Stomach (tissue), 9 donors: ENCODE data around the gene GPC6. TPM values are rescaled to one million over a fixed set of nuclear protein-coding genes. Genes with fewer than 3 reads are reported as not detected.

Experiments
- DNase-seq, 2 donors: peaks; one replicate each; pipeline versions ENCODE4 v3.0.0 to v3.0.0-alpha.2; 2013 to 2019
- H3K27ac ChIP-seq, 5 donors: fragments of 200-600 bp in 4 of 5; sonication (generic) in 4 of 5; one replicate each; pipeline ENCODE4 v1.5.1; 2013 to 2019; ENCODE audit warnings: mild to moderate bottlenecking in 1 of 5, moderate library complexity in 1 of 5
- H3K27me3 ChIP-seq, 3 donors: fragments of 200-600 bp; sonication (generic); one replicate each; pipeline ENCODE4 v1.5.1; 2017 to 2019; ENCODE audit warnings: mixed run types in 1 of 3
- H3K36me3 ChIP-seq, 4 donors: fragments of 200-600 bp; sonication (generic); 1 replicate in 3 of 4; 2 replicates in 1 of 4; pipeline ENCODE4 v1.5.1; 2016 to 2019
- H3K4me1 ChIP-seq, 4 donors: fragments of 200-600 bp; sonication (generic); one replicate each; pipeline ENCODE4 v1.5.1; 2016 to 2019
- H3K4me3 ChIP-seq, 4 donors: fragments of 200-600 bp; sonication (generic) in 3 of 4; one replicate each; pipeline ENCODE4 v1.5.1; 2016 to 2019; ENCODE audit warnings: mild to moderate bottlenecking in 1 of 4
- H3K9me3 ChIP-seq, 4 donors: fragments of 200-600 bp; sonication (generic); one replicate each; pipeline ENCODE4 v1.5.1; 2016 to 2019
- EP300 ChIP-seq: sonication (generic); formaldehyde crosslinking; IDR thresholded peaks from one replicate; pipeline ENCODE4 v1.6.1; 2017; ENCODE audit warnings: antibody characterized with exemption
- POLR2A ChIP-seq, 4 donors: fragments of 450-650 bp; IDR thresholded peaks; one replicate each; pipeline ENCODE4 v1.6.1; 2016; ENCODE audit warnings: antibody characterized with exemption in 4 of 4, control low read depth in 2 of 4, mild to moderate bottlenecking in 1 of 4, moderate library complexity in 1 of 4
- POLR2AphosphoS5 ChIP-seq, 3 donors: sonication (generic); formaldehyde crosslinking; IDR thresholded peaks; one replicate each; pipeline ENCODE4 v1.6.1; 2016; ENCODE audit warnings: antibody characterized with exemption in 3 of 3
- WGBS, 5 donors: extraction: QIAGEN DNeasy Blood & Tissue Kit in 3 of 5; methylation state at CpG; one replicate each; pipeline versions ENCODE4 v1.1.5 to v1.1.7; 2013 to 2018; 5-methylcytosine and 5-hydroxymethylcytosine counted together
- intact Hi-C: fragments of 100-400 bp; cut with DNase I; formaldehyde crosslinking; loops from one replicate; pipeline ENCODE4 v1.15.1; 2023; ENCODE audit warnings: low total_unique reads
- polyA plus RNA-seq, 3 donors: library from polyadenylated mRNA; stranded (reverse); fragments of 200-250 nt; gene quantifications; one replicate each; pipeline ENCODE4 v1.2.3, GENCODE V29; 2013
- total RNA-seq, 5 donors: library from RNA; depleted of rRNA; stranded (reverse); fragments of >200 nt; gene quantifications; one replicate each; pipeline versions ENCODE4 v1.1.0 to v1.2.3, GENCODE V29; 2014 to 2016
- TF ChIP-seq, protein P1 (sequence below), 7 experiments: fragments of 450-650 bp in 4 of 7; fragments of 200-600 bp in 3 of 7; sonication (generic) in 3 of 7; IDR thresholded peaks; one replicate each; pipeline ENCODE4 v1.5.1; 2016 to 2019; ENCODE audit warnings: antibody characterized with exemption in 7 of 7, control low read depth in 2 of 7, mild to moderate bottlenecking in 1 of 7
- donor health status: healthy with polysubstance abuse.
- donor health status: Bipolar disorder and iron deficiency.
- donor health status: healthy.

GPC6 gene
- total and polyA plus RNA-seq, 8 donors: 0.70 to 52.7 (median 5.6) TPM

DNA sequence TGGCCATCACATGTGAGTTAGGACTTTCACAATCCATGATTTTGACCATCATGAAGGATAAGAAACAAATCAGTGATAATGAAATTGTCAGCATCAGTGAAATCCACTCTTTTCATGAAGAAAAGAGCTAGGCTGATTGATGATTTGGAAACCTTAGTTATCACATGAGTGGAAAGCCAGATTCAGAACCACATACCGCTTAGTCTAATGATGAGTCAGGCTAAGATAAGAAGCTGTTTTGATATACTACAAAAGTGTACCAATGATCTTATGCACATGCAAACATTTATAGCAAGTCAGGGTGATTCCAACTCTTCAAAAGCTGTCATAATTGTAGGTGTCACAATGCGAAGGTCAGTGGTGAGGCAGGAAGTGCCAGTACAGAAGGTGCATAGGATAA is 519.3 kb downstream of the GPC6 start:
- Histone ChIP-seq H3K27me3 (no peaks in the 10 kb centered on the region), H3K36me3 (no peaks in the 10 kb centered on the region), H3K4me3 (no peak overlapping the region), H3K27ac (no peak overlapping the region), H3K4me1 (no peaks in the 10 kb centered on the region), H3K9me3 (no peaks in the 10 kb centered on the region)
- WGBS, 5 donors: 48 to 72% (median 61%) methylated on average over 2 of the region's 2 CpGs
- intact Hi-C loops: no loop called here
- TF ChIP-seq POLR2AphosphoS5 (IDR thresholded peaks at IDR 0.05) (no peak), EP300 (no peak), POLR2A (IDR thresholded peaks at IDR 0.05) (no peak)
- TF ChIP-seq, protein P1, sequence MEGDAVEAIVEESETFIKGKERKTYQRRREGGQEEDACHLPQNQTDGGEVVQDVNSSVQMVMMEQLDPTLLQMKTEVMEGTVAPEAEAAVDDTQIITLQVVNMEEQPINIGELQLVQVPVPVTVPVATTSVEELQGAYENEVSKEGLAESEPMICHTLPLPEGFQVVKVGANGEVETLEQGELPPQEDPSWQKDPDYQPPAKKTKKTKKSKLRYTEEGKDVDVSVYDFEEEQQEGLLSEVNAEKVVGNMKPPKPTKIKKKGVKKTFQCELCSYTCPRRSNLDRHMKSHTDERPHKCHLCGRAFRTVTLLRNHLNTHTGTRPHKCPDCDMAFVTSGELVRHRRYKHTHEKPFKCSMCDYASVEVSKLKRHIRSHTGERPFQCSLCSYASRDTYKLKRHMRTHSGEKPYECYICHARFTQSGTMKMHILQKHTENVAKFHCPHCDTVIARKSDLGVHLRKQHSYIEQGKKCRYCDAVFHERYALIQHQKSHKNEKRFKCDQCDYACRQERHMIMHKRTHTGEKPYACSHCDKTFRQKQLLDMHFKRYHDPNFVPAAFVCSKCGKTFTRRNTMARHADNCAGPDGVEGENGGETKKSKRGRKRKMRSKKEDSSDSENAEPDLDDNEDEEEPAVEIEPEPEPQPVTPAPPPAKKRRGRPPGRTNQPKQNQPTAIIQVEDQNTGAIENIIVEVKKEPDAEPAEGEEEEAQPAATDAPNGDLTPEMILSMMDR (IDR thresholded peaks at IDR 0.05): no peak
- no peak for DNase-seq

DNA sequence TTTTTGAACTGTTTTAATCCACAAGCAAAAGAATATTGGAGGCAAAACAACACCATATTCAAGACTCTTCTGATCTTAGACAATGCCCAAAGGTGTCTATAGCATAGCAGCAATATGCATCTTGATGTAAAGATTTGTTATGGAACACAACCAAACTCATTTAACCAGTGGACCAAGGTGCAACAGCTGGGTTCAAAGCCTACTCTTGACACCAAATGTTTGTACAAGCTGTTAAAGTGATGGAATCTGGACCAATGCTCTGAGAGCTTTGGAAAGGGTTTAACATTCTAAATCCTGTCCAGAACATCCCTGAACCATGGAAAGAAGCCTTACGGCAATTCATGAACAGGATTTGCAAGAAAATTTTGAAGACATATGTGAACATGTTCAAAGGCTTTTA is 520.0 kb downstream of the GPC6 start:
- intact Hi-C loops: no loop called here
- TF ChIP-seq, protein P1 (IDR thresholded peaks at IDR 0.05): no peak
- TF ChIP-seq EP300: no peak
- Histone ChIP-seq H3K36me3 (no peaks in the 10 kb centered on the region), H3K4me3 (no peak overlapping the region), H3K9me3 (no peaks in the 10 kb centered on the region), H3K27ac (no peak overlapping the region), H3K27me3 (no peaks in the 10 kb centered on the region), H3K4me1 (no peaks in the 10 kb centered on the region)
- no peak for DNase-seq
- 92 to 100% (median 94%) methylated on average over 1 of the region's 1 CpG for WGBS, 5 donors

DNA sequence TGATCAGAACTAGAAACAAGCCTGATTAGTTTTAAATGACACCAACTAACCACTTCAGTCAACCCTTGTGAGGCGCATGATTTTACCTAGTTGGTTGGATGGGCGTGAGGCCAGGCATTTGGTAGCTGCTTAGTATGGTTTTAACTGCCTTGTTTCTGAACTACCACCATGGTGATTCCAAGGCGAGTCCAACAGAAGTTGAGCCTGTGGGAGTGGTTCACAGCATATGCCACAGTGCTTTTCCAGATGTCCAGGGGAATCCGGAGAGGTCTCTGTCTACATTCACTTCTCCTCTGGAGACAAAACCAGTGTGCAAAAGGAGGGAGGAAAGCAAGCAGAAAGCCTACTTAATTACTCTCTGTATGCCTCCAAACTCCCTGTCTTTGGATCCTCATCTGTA is 524.1 kb downstream of the GPC6 start:
- intact Hi-C loops: no loop called here
- no peaks in the 10 kb centered on the region for H3K4me1 ChIP-seq

DNA sequence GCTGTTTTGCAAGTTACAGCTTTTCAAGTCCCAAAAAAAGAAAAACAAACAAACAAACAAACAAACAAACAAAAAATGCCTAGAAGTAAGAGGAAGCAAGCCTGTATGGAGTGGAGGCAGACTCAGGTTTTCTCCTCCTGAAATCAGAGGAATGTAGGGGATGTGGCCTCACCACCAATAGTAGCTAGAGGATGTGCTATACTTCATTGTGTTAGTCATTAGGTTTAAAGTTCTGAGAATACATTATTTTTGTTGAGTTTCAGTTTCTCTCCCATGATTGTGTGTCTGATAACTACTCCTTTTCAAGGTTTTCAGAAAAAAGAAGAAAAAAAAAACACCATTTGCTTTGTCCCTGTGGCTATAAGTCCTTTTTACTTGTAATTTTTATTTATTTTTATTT is 524.5 kb downstream of the GPC6 start:
- H3K4me1 ChIP-seq: no peaks in the 10 kb centered on the region
- no peaks in the 10 kb centered on the region for H3K36me3 ChIP-seq
- TF ChIP-seq POLR2AphosphoS5 (IDR thresholded peaks at IDR 0.05) (no peak), EP300 (no peak), POLR2A (IDR thresholded peaks at IDR 0.05) (no peak)
- TF ChIP-seq, protein P1 (IDR thresholded peaks at IDR 0.05): no peak
- no peaks in the 10 kb centered on the region for H3K27me3 ChIP-seq
- no peak overlapping the region for H3K27ac ChIP-seq
- no peaks in the 10 kb centered on the region for H3K9me3 ChIP-seq
- DNase-seq: no peak
- H3K4me3 ChIP-seq: no peak overlapping the region
- intact Hi-C loops: no loop called here

More for the DNA sequence above, 524.1 kb downstream of the GPC6 start:
- no peaks in the 10 kb centered on the region for H3K36me3 ChIP-seq
- H3K27ac ChIP-seq: no peak overlapping the region
- WGBS, 5 donors: 84 to 90% (median 88%) methylated on average over 4 of the region's 4 CpGs
- no peak for DNase-seq
- H3K27me3 ChIP-seq: no peaks in the 10 kb centered on the region
- TF ChIP-seq, protein P1 (IDR thresholded peaks at IDR 0.05): no peak
- no peak for TF ChIP-seq EP300
- no peak for TF ChIP-seq POLR2A (IDR thresholded peaks at IDR 0.05)
- TF ChIP-seq POLR2AphosphoS5 (IDR thresholded peaks at IDR 0.05): no peak
- no peak overlapping the region for H3K4me3 ChIP-seq
- no peaks in the 10 kb centered on the region for H3K9me3 ChIP-seq
